ENCODE data around the gene CD300C.
A peak's percentile ranks its signal among the peaks of the same experiment; 100 is the strongest.

CD300C gene

DNA sequence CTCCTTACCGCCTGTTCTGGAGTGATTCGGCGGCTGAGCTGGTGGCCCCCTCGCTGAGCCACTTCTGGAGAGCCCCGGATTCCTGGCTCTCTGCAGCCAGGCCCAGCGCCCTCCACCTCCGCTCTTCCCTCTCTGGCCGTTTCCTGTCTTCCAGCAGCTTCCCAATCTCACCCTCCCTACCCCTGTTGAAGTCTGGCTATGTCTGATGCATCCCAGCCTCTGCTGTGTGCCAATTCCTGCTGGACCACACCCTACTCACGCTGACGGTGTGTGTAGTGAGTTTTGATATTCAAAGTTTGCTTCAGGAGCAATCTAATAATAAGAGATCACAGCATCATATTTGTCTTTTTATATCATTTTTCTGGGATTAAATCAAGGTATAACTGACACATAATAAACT, 36.7 kb upstream of the CD300C start:
- H3K4me3 ChIP-seq (ENCODE audit: low read length): no peak overlapping the region
- no peaks in the 10 kb centered on the region for H3K4me1 ChIP-seq (ENCODE audit: low read length)
- H2AFZ ChIP-seq (ENCODE audit: low read length): no peak overlapping the region
- H3K27me3 ChIP-seq (replicated peaks; ENCODE audit: insufficient read depth, low read length): peaks cover 90% of the 10 kb centered on the region
- H3F3A ChIP-seq (ENCODE audit: insufficient read depth, low read length): no peaks in the 10 kb centered on the region
- no peaks in the 10 kb centered on the region for H3K9me3 ChIP-seq (replicated peaks; ENCODE audit: insufficient read depth, low read length)
- no peaks in the 10 kb centered on the region for H3K9me2 ChIP-seq (replicated peaks; ENCODE audit: insufficient read depth, low read length)
- H4K20me1 ChIP-seq (ENCODE audit: insufficient read depth, low read length): no peaks in the 10 kb centered on the region
- no peaks in the 10 kb centered on the region for H3K36me3 ChIP-seq (replicated peaks; ENCODE audit: insufficient read depth, low read length)
- H3K79me2 ChIP-seq (ENCODE audit: low read length): no peaks in the 10 kb centered on the region
- no peak overlapping the region for H3K4me2 ChIP-seq (ENCODE audit: low read depth, low read length)
- H3K27ac ChIP-seq (ENCODE audit: low read length): no peak overlapping the region
- no peak for DNase-seq
- TF ChIP-seq, protein P1, sequence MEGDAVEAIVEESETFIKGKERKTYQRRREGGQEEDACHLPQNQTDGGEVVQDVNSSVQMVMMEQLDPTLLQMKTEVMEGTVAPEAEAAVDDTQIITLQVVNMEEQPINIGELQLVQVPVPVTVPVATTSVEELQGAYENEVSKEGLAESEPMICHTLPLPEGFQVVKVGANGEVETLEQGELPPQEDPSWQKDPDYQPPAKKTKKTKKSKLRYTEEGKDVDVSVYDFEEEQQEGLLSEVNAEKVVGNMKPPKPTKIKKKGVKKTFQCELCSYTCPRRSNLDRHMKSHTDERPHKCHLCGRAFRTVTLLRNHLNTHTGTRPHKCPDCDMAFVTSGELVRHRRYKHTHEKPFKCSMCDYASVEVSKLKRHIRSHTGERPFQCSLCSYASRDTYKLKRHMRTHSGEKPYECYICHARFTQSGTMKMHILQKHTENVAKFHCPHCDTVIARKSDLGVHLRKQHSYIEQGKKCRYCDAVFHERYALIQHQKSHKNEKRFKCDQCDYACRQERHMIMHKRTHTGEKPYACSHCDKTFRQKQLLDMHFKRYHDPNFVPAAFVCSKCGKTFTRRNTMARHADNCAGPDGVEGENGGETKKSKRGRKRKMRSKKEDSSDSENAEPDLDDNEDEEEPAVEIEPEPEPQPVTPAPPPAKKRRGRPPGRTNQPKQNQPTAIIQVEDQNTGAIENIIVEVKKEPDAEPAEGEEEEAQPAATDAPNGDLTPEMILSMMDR (IDR thresholded peaks at IDR 0.05; ENCODE audit: low read length): no peak
- H3K9ac ChIP-seq (ENCODE audit: low read length): no peak overlapping the region

DNA sequence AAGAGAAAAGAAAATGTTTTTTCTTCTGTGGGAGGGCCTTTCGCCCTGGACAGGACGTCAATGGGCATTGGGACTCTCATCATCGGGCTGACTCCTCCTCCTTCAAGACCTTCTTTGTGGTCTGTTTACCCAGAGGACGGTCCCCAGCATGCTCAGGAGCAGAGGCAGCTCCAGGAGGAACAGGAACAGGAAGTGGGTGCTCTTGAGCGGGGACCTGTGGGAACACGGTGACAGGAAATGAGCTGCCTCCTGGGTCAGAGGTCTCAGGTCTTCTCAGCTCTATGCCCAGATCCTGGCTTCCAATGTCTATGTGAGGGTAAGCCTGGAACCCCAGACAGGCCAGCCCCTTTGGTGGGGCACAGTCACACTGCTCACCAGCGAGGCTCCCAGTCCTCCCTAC, 34.0 kb upstream of the CD300C start:
- DNase-seq: no peak
- H3K9me3 ChIP-seq (replicated peaks; ENCODE audit: insufficient read depth, low read length): no peaks in the 10 kb centered on the region
- H2AFZ ChIP-seq (ENCODE audit: low read length): no peak overlapping the region; the same call in 1 of the 2 replicates
- H4K20me1 ChIP-seq (ENCODE audit: insufficient read depth, low read length): no peaks in the 10 kb centered on the region
- H3K4me1 ChIP-seq (ENCODE audit: low read length): no peaks in the 10 kb centered on the region
- H3K36me3 ChIP-seq (replicated peaks; ENCODE audit: insufficient read depth, low read length): no peaks in the 10 kb centered on the region
- no peak overlapping the region for H3K4me3 ChIP-seq (ENCODE audit: low read length)
- no peak overlapping the region for H3K9ac ChIP-seq (ENCODE audit: low read length)
- no peak overlapping the region for H3K27ac ChIP-seq (ENCODE audit: low read length)
- H3K79me2 ChIP-seq (ENCODE audit: low read length): no peaks in the 10 kb centered on the region
- H3K4me2 ChIP-seq (ENCODE audit: low read depth, low read length): 0 out of 2 replicates have a peak overlapping the region, but pooled peaks have one; percentile 4
- no peaks in the 10 kb centered on the region for H3K9me2 ChIP-seq (replicated peaks; ENCODE audit: insufficient read depth, low read length)
- no peaks in the 10 kb centered on the region for H3F3A ChIP-seq (ENCODE audit: insufficient read depth, low read length)
- TF ChIP-seq EZH2phosphoT487 (IDR thresholded peaks at IDR 0.05; ENCODE audit: low read length) (no peak), EZH2 (optimal IDR thresholded peaks at IDR 0.05; ENCODE audit: low read depth, low read length) (no peak)
- TF ChIP-seq, protein P1 (IDR thresholded peaks at IDR 0.05; ENCODE audit: low read length): no peak
- H3K27me3 ChIP-seq (replicated peaks; ENCODE audit: insufficient read depth, low read length): peaks cover 89% of the 10 kb centered on the region

DNA sequence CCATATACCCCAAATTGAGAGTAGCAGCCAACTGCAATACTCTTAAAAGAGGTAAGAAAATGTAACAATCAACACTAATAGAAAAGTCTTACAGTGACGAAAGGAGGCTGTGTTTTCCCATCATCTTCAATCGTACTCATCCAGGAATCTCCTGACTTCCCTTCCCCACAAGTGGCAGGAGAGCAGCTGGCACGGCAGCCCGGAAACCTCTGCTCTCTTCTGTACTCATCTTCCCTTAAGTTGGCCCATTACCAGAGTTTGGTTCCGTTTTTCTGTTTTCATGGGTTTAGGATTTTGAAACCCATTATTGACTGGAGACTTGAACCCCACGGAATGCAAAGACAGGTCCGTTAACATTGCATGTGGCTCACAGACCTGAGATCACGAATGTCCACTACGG, 33.1 kb upstream of the CD300C start:
- Histone ChIP-seq H3K4me2 (ENCODE audit: low read depth, low read length) (no peak overlapping the region), H3K9me2 (replicated peaks; ENCODE audit: insufficient read depth, low read length) (no peaks in the 10 kb centered on the region), H3K36me3 (replicated peaks; ENCODE audit: insufficient read depth, low read length) (no peaks in the 10 kb centered on the region), H3K79me2 (ENCODE audit: low read length) (no peaks in the 10 kb centered on the region), H3K27me3 (replicated peaks; ENCODE audit: insufficient read depth, low read length) (peaks cover 89% of the 10 kb centered on the region), H3F3A (ENCODE audit: insufficient read depth, low read length) (no peaks in the 10 kb centered on the region), H3K4me3 (ENCODE audit: low read length) (no peak overlapping the region), H3K27ac (ENCODE audit: low read length) (no peak overlapping the region), H4K20me1 (ENCODE audit: insufficient read depth, low read length) (no peaks in the 10 kb centered on the region), H3K9ac (ENCODE audit: low read length) (no peak overlapping the region), H3K9me3 (replicated peaks; ENCODE audit: insufficient read depth, low read length) (no peaks in the 10 kb centered on the region), H3K4me1 (ENCODE audit: low read length) (no peaks in the 10 kb centered on the region), H2AFZ (ENCODE audit: low read length) (no peak overlapping the region)
- DNase-seq: no peak
- TF ChIP-seq, protein P1 (IDR thresholded peaks at IDR 0.05; ENCODE audit: low read length): no peak
- no peak for TF ChIP-seq EZH2phosphoT487 (IDR thresholded peaks at IDR 0.05; ENCODE audit: low read length)
- no peak for TF ChIP-seq EZH2 (optimal IDR thresholded peaks at IDR 0.05; ENCODE audit: low read depth, low read length)

All from MM.1S (cell line).